WTC11 (cell line): Measurements from ENCODE around the gene PCGF3. TPM values are rescaled to one million over a fixed set of nuclear protein-coding genes. Genes with fewer than 3 reads are reported as not detected.
"Not testable (repeated sequence)": the region's sequence is repeated elsewhere in the genome, so short reads cannot be mapped to it uniquely, and the experiment has no call there.

Experiments used
- ATAC-seq: fragments of 200-7000 bp; cut with Tn5 transposase; 2 replicates; pipeline ENCODE4 v1.10.0; 2021; ENCODE audit warnings: mild to moderate bottlenecking, moderate library complexity
- CTCF ChIA-PET: fragments of 300-600 bp; sonication (Branson Sonifier 250); formaldehyde crosslinking; loops from one replicate; lab custom pipeline; 2021; ENCODE audit warnings: antibody characterized with exemption; lab: Charles Lee
- POLR2A ChIA-PET: fragments of 350-600 bp; sonication (Branson Sonifier 250); formaldehyde crosslinking; loops from one replicate; lab custom pipeline; 2021; ENCODE audit warnings: antibody characterized with exemption; lab: Charles Lee
- DNase-seq: peaks from one replicate; pipeline ENCODE4 v3.0.0; 2021; ENCODE audit warnings: low spot score
- H3K27ac Mint-ChIP-seq: 2 replicates; pipeline ENCODE4 v1.8.0; 2021; ENCODE audit warnings: mixed read lengths
- H3K27me3 Mint-ChIP-seq: 2 replicates; pipeline ENCODE4 v1.8.0; 2021; ENCODE audit warnings: low read depth, mild to moderate bottlenecking, moderate library complexity, mixed read lengths
- H3K36me3 Mint-ChIP-seq: 2 replicates; pipeline ENCODE4 v1.8.0; 2021; ENCODE audit warnings: mixed read lengths
- H3K4me1 Mint-ChIP-seq: 2 replicates; pipeline ENCODE4 v1.8.0; 2022; ENCODE audit warnings: mixed read lengths
- H3K4me3 Mint-ChIP-seq: 2 replicates; pipeline ENCODE4 v1.8.0; 2021; ENCODE audit warnings: mild to moderate bottlenecking, moderate library complexity, mixed read lengths
- H3K9me3 Mint-ChIP-seq: 2 replicates; pipeline ENCODE4 v1.8.0; 2021; ENCODE audit warnings: mixed read lengths
- E2F1 ChIP-seq: sonication (generic); formaldehyde crosslinking; IDR thresholded peaks from 2 replicates; pipeline ENCODE4 v1.8.0; 2022; ENCODE audit warnings: mild to moderate bottlenecking, missing genetic modification reagents
- E2F5 ChIP-seq: sonication (generic); formaldehyde crosslinking; IDR thresholded peaks from 2 replicates; pipeline ENCODE4 v1.8.1; 2022; ENCODE audit warnings: mild to moderate bottlenecking, moderate library complexity, missing genetic modification reagents
- ERG ChIP-seq: fragments of 250-450 bp; sonication (Bioruptor Pico); IDR thresholded peaks from 2 replicates; pipeline ENCODE4 v1.8.0; 2021; ENCODE audit warnings: mild to moderate bottlenecking
- IRF1 ChIP-seq: sonication (generic); formaldehyde crosslinking; IDR thresholded peaks from 2 replicates; pipeline ENCODE4 v1.8.0; 2023; ENCODE audit warnings: missing genetic modification reagents
- ZNF219 ChIP-seq: sonication (generic); formaldehyde crosslinking; IDR thresholded peaks from 2 replicates; pipeline ENCODE4 v1.8.0; 2023; ENCODE audit warnings: missing genetic modification reagents, mild to moderate bottlenecking, borderline replicate concordance
- total RNA-seq: library from RNA; stranded (reverse); gene quantifications from 3 replicates; pipeline ENCODE4 v1.2.3, GENCODE V29; 2021
- TF ChIP-seq, protein P1 (sequence below): sonication (generic); formaldehyde crosslinking; IDR thresholded peaks from 2 replicates; pipeline ENCODE4 v1.8.0; 2022; ENCODE audit warnings: mild to moderate bottlenecking, missing genetic modification reagents

The PCGF3 gene
- total RNA-seq, 1 experiment from 2014 or later: 65.7 TPM

- no peak for TF ChIP-seq E2F1 (CRISPR knock-in tag)
Measured at GRCh38 chr4:729336-730315, 24.0 kb downstream of the PCGF3 start (continued).

- no peak for TF ChIP-seq ZNF219 (CRISPR knock-in tag)
- no peak for TF ChIP-seq ERG
- TF ChIP-seq, protein P1, sequence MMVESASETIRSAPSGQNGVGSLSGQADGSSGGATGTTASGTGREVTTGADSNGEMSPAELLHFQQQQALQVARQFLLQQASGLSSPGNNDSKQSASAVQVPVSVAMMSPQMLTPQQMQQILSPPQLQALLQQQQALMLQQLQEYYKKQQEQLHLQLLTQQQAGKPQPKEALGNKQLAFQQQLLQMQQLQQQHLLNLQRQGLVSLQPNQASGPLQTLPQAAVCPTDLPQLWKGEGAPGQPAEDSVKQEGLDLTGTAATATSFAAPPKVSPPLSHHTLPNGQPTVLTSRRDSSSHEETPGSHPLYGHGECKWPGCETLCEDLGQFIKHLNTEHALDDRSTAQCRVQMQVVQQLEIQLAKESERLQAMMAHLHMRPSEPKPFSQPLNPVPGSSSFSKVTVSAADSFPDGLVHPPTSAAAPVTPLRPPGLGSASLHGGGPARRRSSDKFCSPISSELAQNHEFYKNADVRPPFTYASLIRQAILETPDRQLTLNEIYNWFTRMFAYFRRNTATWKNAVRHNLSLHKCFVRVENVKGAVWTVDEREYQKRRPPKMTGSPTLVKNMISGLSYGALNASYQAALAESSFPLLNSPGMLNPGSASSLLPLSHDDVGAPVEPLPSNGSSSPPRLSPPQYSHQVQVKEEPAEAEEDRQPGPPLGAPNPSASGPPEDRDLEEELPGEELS (CRISPR knock-in tag): no peak
- TF ChIP-seq E2F5 (CRISPR knock-in tag): no peak
- TF ChIP-seq IRF1 (CRISPR knock-in tag): no peak
- TF ChIP-seq, all 79 proteins: peak for 0
- H3K4me1 Mint-ChIP-seq: peaks cover 2% of the 10 kb centered on the region; the same call in 1 of the 2 replicates
- ChIA-PET CTCF (no interaction called here), POLR2A (no interaction called here)
- no peak for ATAC-seq
- no peaks in the 10 kb centered on the region for H3K9me3 Mint-ChIP-seq
- peaks cover 34% of the 10 kb centered on the region for H3K36me3 Mint-ChIP-seq
- peak overlapping the region; percentile 52; the same call in 1 of the 2 replicates for H3K27ac Mint-ChIP-seq
- DNase-seq: no peak
- H3K4me3 Mint-ChIP-seq: no peak overlapping the region
- H3K27me3 Mint-ChIP-seq: no peaks in the 10 kb centered on the region
Measured at GRCh38 chr4:730511-730910, 24.9 kb downstream of the PCGF3 start.

DNA sequence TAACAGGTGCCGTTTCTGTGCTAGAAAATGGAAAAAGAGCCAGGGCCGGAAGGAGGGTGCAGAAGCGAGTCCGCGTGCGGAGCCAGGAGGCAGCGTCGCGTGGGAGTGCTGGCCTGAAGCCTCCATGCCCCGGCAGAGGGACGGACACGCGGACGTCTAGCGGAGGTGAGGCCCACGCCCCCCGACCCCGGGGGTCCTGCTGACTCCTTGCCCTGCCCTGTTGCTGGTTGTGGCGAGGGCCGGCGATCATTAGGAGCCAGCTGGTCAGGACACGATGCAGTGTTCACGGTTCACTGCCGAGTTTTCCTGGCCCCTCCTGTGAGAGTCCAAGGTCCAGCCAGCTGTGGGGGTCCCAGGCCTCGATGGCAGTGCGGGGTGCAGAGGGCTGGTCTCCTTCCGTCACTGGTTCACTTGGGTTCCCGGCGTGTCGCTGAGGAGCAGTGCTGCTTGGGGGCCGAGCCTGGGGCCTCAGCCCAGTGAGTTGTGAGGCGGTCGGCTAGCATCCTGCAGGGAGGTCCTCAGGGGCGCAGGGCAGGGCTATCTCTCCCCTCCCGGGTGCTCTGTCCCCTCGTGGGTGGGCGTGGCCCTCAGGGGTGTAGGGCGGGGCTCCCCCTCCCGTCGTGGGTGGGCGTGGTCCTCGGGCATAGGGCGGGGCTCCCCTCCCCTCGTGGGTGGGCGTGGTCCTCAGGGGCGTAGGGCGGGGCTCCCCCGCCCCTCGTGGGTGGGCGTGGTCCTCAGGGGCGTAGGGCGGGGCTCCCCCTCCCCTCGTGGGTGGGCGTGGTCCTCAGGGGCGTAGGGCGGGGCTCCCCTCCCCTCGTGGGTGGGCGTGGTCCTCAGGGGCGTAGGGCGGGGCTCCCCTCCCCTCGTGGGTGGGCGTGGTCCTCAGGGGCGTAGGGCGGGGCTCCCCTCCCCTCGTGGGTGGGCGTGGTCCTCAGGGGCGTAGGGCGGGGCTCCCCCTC is 25.6 kb downstream of the PCGF3 start:
- H3K36me3 Mint-ChIP-seq: peaks cover 36% of the 10 kb centered on the region
- H3K27me3 Mint-ChIP-seq, CTCF ChIA-PET, POLR2A ChIA-PET, ATAC-seq, H3K4me3 Mint-ChIP-seq, DNase-seq, H3K9me3 Mint-ChIP-seq, H3K4me1 Mint-ChIP-seq: not testable (repeated sequence)
- peak overlapping the region; percentile 52; the same call in 1 of the 2 replicates for H3K27ac Mint-ChIP-seq

GRCh38 chr4:731954-732353 is 26.3 kb downstream of the PCGF3 start:
- POLR2A ChIA-PET, CTCF ChIA-PET, H3K9me3 Mint-ChIP-seq, H3K4me1 Mint-ChIP-seq, DNase-seq, H3K27me3 Mint-ChIP-seq, ATAC-seq, H3K4me3 Mint-ChIP-seq, H3K27ac Mint-ChIP-seq: not testable (repeated sequence)
- H3K36me3 Mint-ChIP-seq: peaks cover 36% of the 10 kb centered on the region
